Cardiac muscle cell (in vitro differentiated cells and primary cell): ENCODE measurements around the gene DGKD. TPM values are rescaled to one million over a fixed set of nuclear protein-coding genes. Genes with fewer than 3 reads are reported as not detected.

Experiments used
- DNase-seq, 2 donors: peaks; one replicate each; pipeline versions ENCODE4 v3.0.0 to v3.0.0-alpha.2; 2010 to 2017; ENCODE audit warnings: low read depth in 1 of 2, low spot score in 1 of 2
- H3K27ac ChIP-seq: fragments of 200-600 bp; sonication (generic); 2 replicates; pipeline ENCODE4 v1.5.1; 2016
- H3K27me3 ChIP-seq: fragments of 200-600 bp; sonication (generic); 2 replicates; pipeline ENCODE4 v1.6.0; 2016; ENCODE audit warnings: control low read depth
- H3K36me3 ChIP-seq: fragments of 200-600 bp; sonication (generic); 2 replicates; pipeline ENCODE4 v1.5.1; 2016; ENCODE audit warnings: control low read depth
- H3K4me1 ChIP-seq: fragments of 200-600 bp; sonication (generic); 2 replicates; pipeline ENCODE4 v1.8.1; 2017; ENCODE audit warnings: low read depth, mild to moderate bottlenecking, mixed run types
- H3K4me3 ChIP-seq: fragments of 200-600 bp; sonication (generic); 2 replicates; pipeline ENCODE4 v1.5.1; 2016; ENCODE audit warnings: mild to moderate bottlenecking
- H3K9me3 ChIP-seq: fragments of 200-600 bp; sonication (generic); 2 replicates; pipeline ENCODE4 v1.5.1; 2017; ENCODE audit warnings: low read depth, mild to moderate bottlenecking, control low read depth
- CTCF ChIP-seq: IDR thresholded peaks from 2 replicates; pipeline ENCODE4 v1.5.1; 2012; ENCODE audit warnings: low read depth, mild to moderate bottlenecking, low read length
- polyA plus RNA-seq: library from polyadenylated mRNA; unstranded; fragments of >200 nt; fragmentation: Nextera tagmentation; extraction: Ambion mirVana; gene quantifications from 2 replicates; pipeline ENCODE4 v1.2.1, GENCODE V29; 2016
- total RNA-seq: library from RNA; depleted of rRNA; stranded (reverse); fragments of >200 nt; gene quantifications from 2 replicates; pipeline ENCODE4 v1.2.3, GENCODE V29; 2016

DGKD gene
- total and polyA plus RNA-seq, 2 experiments from 2014 or later: 21.0 to 40.0 TPM

- Histone ChIP-seq H3K36me3 (no peaks in the 10 kb centered on the region), H3K27me3 (no peaks in the 10 kb centered on the region), H3K9me3 (no peaks in the 10 kb centered on the region), H3K4me3 (no peak overlapping the region), H3K27ac (peak overlapping the region; percentile 80), H3K4me1 (peaks cover 22% of the 10 kb centered on the region)
- TF ChIP-seq CTCF: no peak
- no peak for DNase-seq
Measured at GRCh38 chr2:233360771-233361176, 6.5 kb downstream of the DGKD start.

- Histone ChIP-seq H3K36me3 (no peaks in the 10 kb centered on the region), H3K27ac (peak overlapping the region; percentile 80), H3K4me3 (no peak overlapping the region), H3K27me3 (no peaks in the 10 kb centered on the region), H3K4me1 (peaks cover 17% of the 10 kb centered on the region), H3K9me3 (no peaks in the 10 kb centered on the region)
- TF ChIP-seq CTCF: no peak
- no peak for DNase-seq
Measured at GRCh38 chr2:233361297-233361696, 7.0 kb downstream of the DGKD start.

- DNase-seq: no peak
- no peaks in the 10 kb centered on the region for H3K9me3 ChIP-seq
- H3K27me3 ChIP-seq: no peaks in the 10 kb centered on the region
- no peak overlapping the region for H3K27ac ChIP-seq
- no peak for TF ChIP-seq CTCF
- peaks cover 14% of the 10 kb centered on the region for H3K4me1 ChIP-seq
- no peak overlapping the region for H3K4me3 ChIP-seq
- H3K36me3 ChIP-seq: no peaks in the 10 kb centered on the region
Measured at GRCh38 chr2:233362742-233363141, 8.4 kb downstream of the DGKD start.

DNA sequence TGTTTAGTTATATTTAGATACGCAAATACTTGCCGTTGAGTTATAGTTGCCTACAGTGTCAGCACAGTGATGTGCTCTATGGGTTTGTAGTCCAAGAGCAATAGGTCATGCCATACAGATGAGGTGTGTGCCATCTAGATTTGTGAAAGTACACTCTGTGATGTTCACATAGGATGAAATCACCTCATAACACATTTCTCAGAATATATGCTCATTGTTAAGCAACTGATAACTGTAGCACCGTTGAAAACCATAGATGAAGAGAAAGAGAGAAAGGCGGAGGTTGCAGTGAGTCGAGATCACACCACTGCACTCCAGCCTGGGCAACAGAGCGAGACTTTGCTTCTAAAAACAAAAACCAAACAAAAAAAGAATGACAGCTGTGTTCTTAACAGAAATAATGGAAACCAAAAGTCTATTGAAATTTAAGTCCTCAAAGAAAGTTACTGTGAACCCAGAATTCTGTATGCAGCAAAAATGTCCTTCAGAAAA is 9.5 kb downstream of the DGKD start:
- TF ChIP-seq CTCF: no peak
- peaks cover 14% of the 10 kb centered on the region for H3K4me1 ChIP-seq
- no peak overlapping the region for H3K27ac ChIP-seq
- no peak overlapping the region for H3K4me3 ChIP-seq
- H3K36me3 ChIP-seq: no peaks in the 10 kb centered on the region
- no peaks in the 10 kb centered on the region for H3K9me3 ChIP-seq
- H3K27me3 ChIP-seq: no peaks in the 10 kb centered on the region
- no peak for DNase-seq

GRCh38 chr2:233365861-233366520 is 11.7 kb downstream of the DGKD start:
- H3K36me3 ChIP-seq: no peaks in the 10 kb centered on the region
- no peak overlapping the region for H3K27ac ChIP-seq
- DNase-seq: no peak
- no peaks in the 10 kb centered on the region for H3K27me3 ChIP-seq
- no peak overlapping the region for H3K4me3 ChIP-seq
- peaks cover 5% of the 10 kb centered on the region for H3K4me1 ChIP-seq
- no peaks in the 10 kb centered on the region for H3K9me3 ChIP-seq
- TF ChIP-seq CTCF: no peak
